22Rv1 (cell line): ENCODE measurements around the gene FBXO42.

Experiments used
- CTCF ChIP-seq: fragments of 450-650 bp; IDR thresholded peaks from 2 replicates; pipeline ENCODE4 v1.5.1; 2017; ENCODE audit warnings: mild to moderate bottlenecking
- ZFX ChIP-seq: fragments of 450-650 bp; IDR thresholded peaks from 2 replicates; pipeline ENCODE4 v1.6.1; 2017; ENCODE audit warnings: antibody characterized with exemption, borderline replicate concordance

GRCh38 chr1:16292739-16293138 is 59.5 kb downstream of the FBXO42 start:
- TF ChIP-seq CTCF: no peak
- TF ChIP-seq ZFX: no peak
